HepG2 (cell line): ENCODE data around the gene LTA. TPM values are rescaled to one million over a fixed set of nuclear protein-coding genes. Genes with fewer than 3 reads are reported as not detected.
A peak's percentile ranks its signal among the peaks of the same experiment; 100 is the strongest.

Source experiments
- ATAC-seq: fragments of 200-7000 bp; cut with Tn5 transposase; 3 replicates; pipeline ENCODE4 v1.9.1; 2020; ENCODE audit warnings: mild to moderate bottlenecking, moderate library complexity
- BruUV-seq: library from RNA; stranded (reverse); fragments of 400-500 nt; replicated peaks from 2 replicates; lab custom pipeline; 2021; lab: Mats Ljungman, UMichigan
- CTCF ChIA-PET: fragments of 300-600 bp; formaldehyde crosslinking; extraction: SDS; loops from one replicate; lab custom pipeline; 2021; ENCODE audit warnings: low total read pairs, inconsistent platforms, low intra/inter-chr PET ratio; lab: Yijun Ruan, JAX
- POLR2A ChIA-PET: fragments of 350-600 bp; sonication (Branson Sonifier 250); formaldehyde crosslinking; loops from one replicate; lab custom pipeline; 2020; ENCODE audit warnings: antibody characterized with exemption, inconsistent platforms; lab: Yijun Ruan, JAX
- DNase-seq: peaks from one replicate; pipeline ENCODE4 v3.0.0-alpha.2; 2015; ENCODE audit warnings: low spot score
- FAIRE-seq: peaks from 3 replicates; lab custom pipeline; 2011; peaks lifted over from hg19 to GRCh38; lab: Jason Lieb, UNC
- H2AFZ ChIP-seq: one replicate; pipeline ENCODE4 v1.6.1; 2011; ENCODE audit warnings: low read length, inconsistent platforms
- H3K27ac ChIP-seq: fragments of 300-600 bp; 3 replicates; pipeline ENCODE4 v1.8.0; 2011; ENCODE audit warnings: mixed run types, mild to moderate bottlenecking, mixed read lengths, low read length, inconsistent platforms; ENCODE audit not compliant: insufficient read depth; ENCODE audit errors: extremely low read length
- H3K27me3 ChIP-seq, 2 experiments: fragments of 200-600 bp in 1 of 2; 2 replicates in 1 of 2; 3 replicates in 1 of 2; pipeline versions ENCODE4 v1.6.0 to v1.8.0; 2011; ENCODE audit warnings: low read length in 2 of 2, mild to moderate bottlenecking in 2 of 2, moderate library complexity in 2 of 2, inconsistent platforms in 1 of 2; ENCODE audit not compliant: insufficient read depth in 2 of 2, control insufficient read depth in 1 of 2
- H3K36me3 ChIP-seq, 2 experiments: fragments of 200-600 bp in 1 of 2; replicated peaks in 1 of 2; 2 replicates in 1 of 2; 3 replicates in 1 of 2; pipeline versions ENCODE4 v1.5.1 to v1.8.0; 2011; ENCODE audit warnings: low read length in 2 of 2, inconsistent platforms in 1 of 2; ENCODE audit not compliant: insufficient read depth in 2 of 2, control insufficient read depth in 1 of 2
- H3K4me1 ChIP-seq: 2 replicates; pipeline ENCODE4 v1.5.1; 2012; ENCODE audit warnings: low read length, inconsistent platforms; ENCODE audit not compliant: insufficient read depth
- H3K4me2 ChIP-seq: 2 replicates; pipeline ENCODE4 v1.6.0; 2011; ENCODE audit warnings: low read depth, low read length, inconsistent platforms
- H3K4me3 ChIP-seq, 3 experiments: fragments of 200-600 bp in 1 of 3; sonication (generic), shearing (Covaris generic) in 1 of 3; replicated peaks in 1 of 3; 2 replicates each; pipeline ENCODE4 v1.5.1; 2011 to 2016; ENCODE audit warnings: low read length in 3 of 3, inconsistent platforms in 2 of 3, low read depth in 2 of 3, mild to moderate bottlenecking in 2 of 3, control low read depth in 1 of 3, mixed read lengths in 1 of 3; ENCODE audit not compliant: insufficient read depth in 1 of 3
- H3K79me2 ChIP-seq: one replicate; pipeline ENCODE4 v1.6.1; 2011; ENCODE audit warnings: low read length, inconsistent platforms; ENCODE audit not compliant: insufficient read depth
- H3K9ac ChIP-seq: 2 replicates; pipeline ENCODE4 v1.6.0; 2011; ENCODE audit warnings: mild to moderate bottlenecking, low read depth, low read length, inconsistent platforms; ENCODE audit not compliant: insufficient read depth
- H3K9me3 ChIP-seq: 2 replicates; pipeline ENCODE4 v1.5.1; 2012; ENCODE audit warnings: mild to moderate bottlenecking, low read length
- H4K20me1 ChIP-seq: 2 replicates; pipeline ENCODE4 v1.6.0; 2011; ENCODE audit warnings: inconsistent platforms, mild to moderate bottlenecking, low read length, moderate library complexity; ENCODE audit not compliant: insufficient read depth
- DNMT1 ChIP-seq: sonication (generic); formaldehyde crosslinking; IDR thresholded peaks from 2 replicates; pipeline ENCODE4 v1.5.1; 2020; ENCODE audit warnings: mild to moderate bottlenecking, missing genetic modification reagents
- GTF3A ChIP-seq: sonication (generic); formaldehyde crosslinking; conservative IDR thresholded peaks from 2 replicates; pipeline ENCODE4 v1.4.0; 2020; ENCODE audit warnings: mild to moderate bottlenecking, missing genetic modification reagents
- JUN ChIP-seq: sonication (generic); formaldehyde crosslinking; IDR thresholded peaks from 2 replicates; pipeline ENCODE4 v1.4.0; 2020; ENCODE audit warnings: mild to moderate bottlenecking, missing genetic modification reagents
- MATR3 ChIP-seq: sonication (generic); formaldehyde crosslinking; IDR thresholded peaks from 2 replicates; pipeline ENCODE4 v1.4.0; 2020; ENCODE audit warnings: missing genetic modification reagents
- PATZ1 ChIP-seq: sonication (generic); formaldehyde crosslinking; IDR thresholded peaks from 2 replicates; pipeline ENCODE4 v1.4.0; 2020; ENCODE audit warnings: missing genetic modification reagents
- PITX1 ChIP-seq: sonication (generic); formaldehyde crosslinking; IDR thresholded peaks from 2 replicates; pipeline ENCODE4 v1.5.1; 2020; ENCODE audit warnings: mild to moderate bottlenecking, missing genetic modification reagents
- ZBTB42 ChIP-seq: sonication (generic); formaldehyde crosslinking; IDR thresholded peaks from 2 replicates; pipeline ENCODE4 v1.5.0; 2020; ENCODE audit warnings: mild to moderate bottlenecking, missing genetic modification reagents
- ZNF432 ChIP-seq: sonication (generic); formaldehyde crosslinking; IDR thresholded peaks from 2 replicates; pipeline ENCODE4 v1.5.0; 2020; ENCODE audit warnings: missing genetic modification reagents, mild to moderate bottlenecking, borderline replicate concordance
- ZNF451 ChIP-seq: sonication (generic); formaldehyde crosslinking; IDR thresholded peaks from 2 replicates; pipeline ENCODE4 v1.5.0; 2020; ENCODE audit warnings: mild to moderate bottlenecking, missing genetic modification reagents
- ZNF501 ChIP-seq: sonication (generic); formaldehyde crosslinking; IDR thresholded peaks from 2 replicates; pipeline ENCODE4 v1.5.1; 2020; ENCODE audit warnings: mild to moderate bottlenecking, moderate library complexity, missing genetic modification reagents
- WGBS: methylation state at CpG from one replicate; pipeline ENCODE4 v1.1.6; 2017; ENCODE audit warnings: low lambda C conversion rate; 5-methylcytosine and 5-hydroxymethylcytosine counted together
- in situ Hi-C: cut with HindIII; loops from 2 replicates; pipeline ENCODE4 v1.10.0; 2017; ENCODE audit warnings: low pct_unique_long_range_greater_than_20kb; ENCODE audit not compliant: extremely low pct_ligation_motif_present
- intact Hi-C: fragments of 100-400 bp; cut with micrococcal nuclease; formaldehyde crosslinking; loops from one replicate; pipeline ENCODE4 v1.10.0; 2022; ENCODE audit not compliant: unreplicated experiment
- polyA plus RNA-seq, 8 experiments: library from polyadenylated mRNA; depleted of rRNA in 3 of 8; stranded (reverse) in 7 of 8; unstranded in 1 of 8; fragments of >200 nt; fragmentation: Illumina TruSeq in 4 of 8; extraction: Trizol in 4 of 8; gene quantifications; 2 replicates each; pipeline versions ENCODE4 v1.2.1 to v1.2.3, GENCODE V29; 2011 to 2016; ENCODE audit warnings: low read depth in 4 of 8, missing spikeins in 1 of 8, mixed read lengths in 1 of 8; ENCODE audit not compliant: insufficient read depth in 1 of 8
- total RNA-seq, 5 experiments: library from RNA; depleted of rRNA; stranded (reverse); fragments of >200 nt; fragmentation: Illumina TruSeq; extraction: Trizol; gene quantifications; 2 replicates each; pipeline ENCODE4 v1.2.3, GENCODE V29; 2016; ENCODE audit warnings: low read depth in 1 of 5
- TF ChIP-seq, protein P1 (sequence below): sonication (generic); formaldehyde crosslinking; IDR thresholded peaks from 2 replicates; pipeline ENCODE4 v1.8.0; 2022; ENCODE audit warnings: missing genetic modification reagents, low read depth, mild to moderate bottlenecking, borderline replicate concordance
- TF ChIP-seq, protein P2 (sequence below): sonication (generic); formaldehyde crosslinking; IDR thresholded peaks from 2 replicates; pipeline ENCODE4 v1.5.1; 2020; ENCODE audit warnings: mild to moderate bottlenecking, missing genetic modification reagents, borderline replicate concordance
- TF ChIP-seq, protein P3 (sequence below): sonication (generic); formaldehyde crosslinking; IDR thresholded peaks from 2 replicates; pipeline ENCODE4 v1.5.0; 2020; ENCODE audit warnings: mild to moderate bottlenecking, low read depth, missing genetic modification reagents, borderline replicate concordance

Gene LTA
- total and polyA plus RNA-seq, 2 of the 13 experiments (the other 11 are each of a cell fraction or from before 2014, with no cell fraction given) = 0.09 TPM; not detected in 1

GRCh38 chr6:31619805-31620585 is 47.9 kb downstream of the LTA start:
- peak overlapping the region; percentile 98 for H3K27ac ChIP-seq
- H3K4me1 ChIP-seq = peaks cover 36% of the 10 kb centered on the region
- peaks cover 37% of the 10 kb centered on the region for H3K79me2 ChIP-seq
- DNase-seq = peak; percentile 99
- H3K36me3 ChIP-seq = peaks cover 16 to 25% of the 10 kb centered on the region in 2 experiments
- peak; percentile 80 for FAIRE-seq
- H3K4me2 ChIP-seq = peak overlapping the region; percentile 94
- ChIA-PET CTCF (no interaction called here), POLR2A (interaction anchor here (0.6 to 4.8 kb wide), 13 partner anchors 9 to 339 kb away, joined by 3 to 78 read pairs (median 4); partner anchors contain the start of genes ABHD16A, APOM, BAG6 and CSNK2B)
- H3K9me3 ChIP-seq = no peaks in the 10 kb centered on the region
- intact Hi-C loops (loop anchor here (1.0 to 5.0 kb wide), 2 partner anchors 32 to 47 kb away; partner anchors contain the start of genes BAG6, CSNK2B and LY6G5B), in situ Hi-C loops (no loop called here)
- peaks cover 8% of the 10 kb centered on the region; the same call in 1 of the 2 replicates for H4K20me1 ChIP-seq
- no peak overlapping the region for H2AFZ ChIP-seq
- no peaks in the 10 kb centered on the region; a peak in 1 of 5 replicates for H3K27me3 ChIP-seq
- BruUV-seq = TSS peak; percentile 99
- ATAC-seq = peak; percentile 90
- WGBS = 1% methylated on average over 50 of the region's 50 CpGs
- peak overlapping the region; percentile 63 to 92 (median 75) for H3K4me3 ChIP-seq
- peak overlapping the region; percentile 93 for H3K9ac ChIP-seq
- TF ChIP-seq JUN (CRISPR knock-in tag) = peak; percentile 80
- peak; percentile 81; the same call in 1 of the 2 replicates for TF ChIP-seq ZBTB42 (CRISPR knock-in tag)
- TF ChIP-seq, protein P1, sequence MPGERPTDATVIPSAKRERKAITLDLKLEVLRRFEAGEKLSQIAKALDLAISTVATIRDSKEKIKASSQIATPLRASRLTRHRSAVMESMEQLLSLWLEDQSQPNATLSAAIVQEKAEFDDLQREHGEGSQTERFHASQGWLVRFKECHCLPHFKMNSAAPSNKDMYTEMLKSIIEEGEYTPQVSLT (CRISPR knock-in tag) = no peak
- peak; percentile 33; the same call in 1 of the 2 replicates for TF ChIP-seq ZNF451 (CRISPR knock-in tag)
- TF ChIP-seq GTF3A (CRISPR knock-in tag) = peak; percentile 67; the same call in 1 of the 2 replicates
- no peak for TF ChIP-seq MATR3
- peak; percentile 93 for TF ChIP-seq PITX1
- no peak; the same call in 1 of the 2 replicates for TF ChIP-seq DNMT1 (CRISPR knock-in tag)
- no peak; the same call in 1 of the 2 replicates for TF ChIP-seq ZNF501
- TF ChIP-seq, protein P2, sequence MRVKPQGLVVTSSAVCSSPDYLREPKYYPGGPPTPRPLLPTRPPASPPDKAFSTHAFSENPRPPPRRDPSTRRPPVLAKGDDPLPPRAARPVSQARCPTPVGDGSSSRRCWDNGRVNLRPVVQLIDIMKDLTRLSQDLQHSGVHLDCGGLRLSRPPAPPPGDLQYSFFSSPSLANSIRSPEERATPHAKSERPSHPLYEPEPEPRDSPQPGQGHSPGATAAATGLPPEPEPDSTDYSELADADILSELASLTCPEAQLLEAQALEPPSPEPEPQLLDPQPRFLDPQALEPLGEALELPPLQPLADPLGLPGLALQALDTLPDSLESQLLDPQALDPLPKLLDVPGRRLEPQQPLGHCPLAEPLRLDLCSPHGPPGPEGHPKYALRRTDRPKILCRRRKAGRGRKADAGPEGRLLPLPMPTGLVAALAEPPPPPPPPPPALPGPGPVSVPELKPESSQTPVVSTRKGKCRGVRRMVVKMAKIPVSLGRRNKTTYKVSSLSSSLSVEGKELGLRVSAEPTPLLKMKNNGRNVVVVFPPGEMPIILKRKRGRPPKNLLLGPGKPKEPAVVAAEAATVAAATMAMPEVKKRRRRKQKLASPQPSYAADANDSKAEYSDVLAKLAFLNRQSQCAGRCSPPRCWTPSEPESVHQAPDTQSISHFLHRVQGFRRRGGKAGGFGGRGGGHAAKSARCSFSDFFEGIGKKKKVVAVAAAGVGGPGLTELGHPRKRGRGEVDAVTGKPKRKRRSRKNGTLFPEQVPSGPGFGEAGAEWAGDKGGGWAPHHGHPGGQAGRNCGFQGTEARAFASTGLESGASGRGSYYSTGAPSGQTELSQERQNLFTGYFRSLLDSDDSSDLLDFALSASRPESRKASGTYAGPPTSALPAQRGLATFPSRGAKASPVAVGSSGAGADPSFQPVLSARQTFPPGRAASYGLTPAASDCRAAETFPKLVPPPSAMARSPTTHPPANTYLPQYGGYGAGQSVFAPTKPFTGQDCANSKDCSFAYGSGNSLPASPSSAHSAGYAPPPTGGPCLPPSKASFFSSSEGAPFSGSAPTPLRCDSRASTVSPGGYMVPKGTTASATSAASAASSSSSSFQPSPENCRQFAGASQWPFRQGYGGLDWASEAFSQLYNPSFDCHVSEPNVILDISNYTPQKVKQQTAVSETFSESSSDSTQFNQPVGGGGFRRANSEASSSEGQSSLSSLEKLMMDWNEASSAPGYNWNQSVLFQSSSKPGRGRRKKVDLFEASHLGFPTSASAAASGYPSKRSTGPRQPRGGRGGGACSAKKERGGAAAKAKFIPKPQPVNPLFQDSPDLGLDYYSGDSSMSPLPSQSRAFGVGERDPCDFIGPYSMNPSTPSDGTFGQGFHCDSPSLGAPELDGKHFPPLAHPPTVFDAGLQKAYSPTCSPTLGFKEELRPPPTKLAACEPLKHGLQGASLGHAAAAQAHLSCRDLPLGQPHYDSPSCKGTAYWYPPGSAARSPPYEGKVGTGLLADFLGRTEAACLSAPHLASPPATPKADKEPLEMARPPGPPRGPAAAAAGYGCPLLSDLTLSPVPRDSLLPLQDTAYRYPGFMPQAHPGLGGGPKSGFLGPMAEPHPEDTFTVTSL = no peak
- no peak for TF ChIP-seq ZNF432 (CRISPR knock-in tag)
- TF ChIP-seq PATZ1 (CRISPR knock-in tag) = no peak; the same call in none of the 2 replicates
- TF ChIP-seq, protein P3, sequence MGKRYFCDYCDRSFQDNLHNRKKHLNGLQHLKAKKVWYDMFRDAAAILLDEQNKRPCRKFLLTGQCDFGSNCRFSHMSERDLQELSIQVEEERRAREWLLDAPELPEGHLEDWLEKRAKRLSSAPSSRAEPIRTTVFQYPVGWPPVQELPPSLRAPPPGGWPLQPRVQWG (CRISPR knock-in tag) = no peak
